SK-N-SH (cell line): ENCODE data around the gene ZDHHC21.

ENCODE experiments used
- EP300 ChIP-seq, 2 experiments: IDR thresholded peaks; 2 replicates each; pipeline versions ENCODE4 v1.4.0 to v1.6.1; 2012; ENCODE audit warnings: borderline replicate concordance in 1 of 2, low read depth in 1 of 2, low read length in 1 of 2
- POLR2AphosphoS5 ChIP-seq: IDR thresholded peaks from 2 replicates; pipeline ENCODE4 v1.6.1; 2012; ENCODE audit warnings: low read depth, low read length
- SIN3A ChIP-seq: IDR thresholded peaks from 2 replicates; pipeline ENCODE4 v1.6.1; 2012; ENCODE audit warnings: low read depth, mild to moderate bottlenecking, low read length, moderate library complexity, borderline replicate concordance
- TF ChIP-seq, protein P1 (sequence below): fragments of 200-600 bp; sonication (generic); IDR thresholded peaks from 2 replicates; pipeline ENCODE4 v1.6.1; 2017; ENCODE audit warnings: antibody characterized with exemption, mild to moderate bottlenecking, moderate library complexity

DNA sequence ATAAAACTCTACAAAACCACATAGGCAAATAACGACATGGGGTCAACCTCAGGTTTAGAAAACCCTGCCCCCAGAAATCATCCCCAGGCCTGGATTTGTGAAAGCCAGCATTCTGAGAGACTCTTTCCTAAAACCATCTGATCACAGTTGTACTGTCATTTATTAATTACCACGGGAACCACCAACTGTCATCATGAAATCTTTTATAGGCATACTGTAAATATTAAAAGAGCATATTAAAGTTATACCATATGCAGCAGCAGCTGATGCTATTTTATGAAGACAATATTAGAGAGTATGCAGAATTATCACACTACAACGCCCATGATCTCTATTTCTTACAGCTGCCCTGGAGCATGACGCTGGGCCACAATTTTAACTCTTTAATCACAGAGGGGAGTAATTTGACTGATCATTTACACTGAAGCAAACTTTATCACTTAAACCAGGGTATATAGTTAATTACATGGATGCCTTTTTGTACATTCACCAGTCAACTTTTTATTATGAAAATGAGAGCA lies 9.0 kb upstream of the ZDHHC21 start:
- TF ChIP-seq SIN3A (no peak), POLR2AphosphoS5 (no peak), EP300 (IDR thresholded peaks at IDR 0.05; ENCODE audit: borderline replicate concordance in 1 of 2, low read depth in 1 of 2, low read length in 1 of 2) (no peak)
- TF ChIP-seq, protein P1, sequence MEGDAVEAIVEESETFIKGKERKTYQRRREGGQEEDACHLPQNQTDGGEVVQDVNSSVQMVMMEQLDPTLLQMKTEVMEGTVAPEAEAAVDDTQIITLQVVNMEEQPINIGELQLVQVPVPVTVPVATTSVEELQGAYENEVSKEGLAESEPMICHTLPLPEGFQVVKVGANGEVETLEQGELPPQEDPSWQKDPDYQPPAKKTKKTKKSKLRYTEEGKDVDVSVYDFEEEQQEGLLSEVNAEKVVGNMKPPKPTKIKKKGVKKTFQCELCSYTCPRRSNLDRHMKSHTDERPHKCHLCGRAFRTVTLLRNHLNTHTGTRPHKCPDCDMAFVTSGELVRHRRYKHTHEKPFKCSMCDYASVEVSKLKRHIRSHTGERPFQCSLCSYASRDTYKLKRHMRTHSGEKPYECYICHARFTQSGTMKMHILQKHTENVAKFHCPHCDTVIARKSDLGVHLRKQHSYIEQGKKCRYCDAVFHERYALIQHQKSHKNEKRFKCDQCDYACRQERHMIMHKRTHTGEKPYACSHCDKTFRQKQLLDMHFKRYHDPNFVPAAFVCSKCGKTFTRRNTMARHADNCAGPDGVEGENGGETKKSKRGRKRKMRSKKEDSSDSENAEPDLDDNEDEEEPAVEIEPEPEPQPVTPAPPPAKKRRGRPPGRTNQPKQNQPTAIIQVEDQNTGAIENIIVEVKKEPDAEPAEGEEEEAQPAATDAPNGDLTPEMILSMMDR = no peak
